Left lobe of liver (tissue), 1 donor: ENCODE measurements around the gene CD24. TPM values are rescaled to one million over a fixed set of nuclear protein-coding genes. Genes with fewer than 3 reads are reported as not detected.

ENCODE experiments used
- total RNA-seq: library from RNA; stranded (reverse); gene quantifications from one replicate; pipeline ENCODE4 v1.2.1, GENCODE V29; 2021
- donor health status: DM: no; HTN: yes; CAD: no.

The CD24 gene
- total RNA-seq, 1 donor from 2014 or later = 12.0 TPM

Other genes with a start within 250 kb of the CD24 start
- 9.4 TPM for gene MTRES1, start 53.5 kb upstream of the CD24 start, total RNA-seq
- 0.75 TPM for gene BEND3, start 140.8 kb upstream of the CD24 start, total RNA-seq